GM18520 (cell line): ENCODE results near the gene SCART1.
"Not testable (repeated sequence)": the region's sequence is repeated elsewhere in the genome, so short reads cannot be mapped to it uniquely, and the experiment has no call there.

Source experiments
- ATAC-seq: cut with Tn5 transposase; IDR thresholded peaks from one replicate; pipeline ENCODE4 v1.9.1; 2021; ENCODE audit not compliant: unreplicated experiment

Gene SCART1

DNA sequence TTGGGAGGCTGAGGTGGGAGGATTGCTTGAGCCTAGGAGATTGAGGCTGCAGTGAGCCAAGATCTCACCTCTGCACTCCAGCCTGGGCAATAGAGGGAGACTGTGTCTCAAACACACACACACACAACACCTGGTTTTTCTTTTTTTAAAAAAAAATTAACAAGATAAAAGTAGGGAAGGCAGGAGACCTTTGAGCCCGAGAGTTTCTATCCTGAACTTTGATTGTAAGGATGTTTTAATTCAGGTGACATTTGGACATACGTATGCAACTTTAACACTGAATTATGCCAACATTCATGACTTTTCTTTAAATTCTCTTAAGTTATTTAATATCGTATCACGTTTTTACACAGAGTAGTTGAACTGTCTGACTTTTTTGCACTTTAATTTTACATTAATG lies 61.7 kb downstream of the SCART1 start:
- no peak for ATAC-seq

DNA sequence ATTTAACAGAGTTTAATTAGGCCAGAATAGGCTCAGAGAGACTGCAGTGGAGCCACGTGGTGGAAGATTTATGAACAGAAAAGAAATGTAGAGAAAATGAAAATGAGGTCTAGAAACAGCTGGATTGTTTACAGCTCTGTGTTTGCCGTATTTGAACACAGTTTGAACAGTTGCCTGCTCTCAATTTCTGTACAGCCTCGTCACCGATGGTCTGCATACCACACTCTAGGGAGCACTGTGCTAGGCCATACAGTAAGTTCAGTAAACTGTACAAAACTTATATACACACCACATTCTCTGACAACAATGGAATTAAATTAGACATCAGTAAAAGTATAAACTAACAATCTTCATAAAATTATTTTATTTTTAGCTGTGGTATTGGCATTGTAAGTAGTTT lies 62.3 kb downstream of the SCART1 start:
- ATAC-seq, result no peak

GRCh38 chr10:133518517-133518916 lies 64.8 kb downstream of the SCART1 start:
- not testable (repeated sequence) for ATAC-seq
